Measurements from ENCODE around the gene PRDM4.

PRDM4 gene, protein sequence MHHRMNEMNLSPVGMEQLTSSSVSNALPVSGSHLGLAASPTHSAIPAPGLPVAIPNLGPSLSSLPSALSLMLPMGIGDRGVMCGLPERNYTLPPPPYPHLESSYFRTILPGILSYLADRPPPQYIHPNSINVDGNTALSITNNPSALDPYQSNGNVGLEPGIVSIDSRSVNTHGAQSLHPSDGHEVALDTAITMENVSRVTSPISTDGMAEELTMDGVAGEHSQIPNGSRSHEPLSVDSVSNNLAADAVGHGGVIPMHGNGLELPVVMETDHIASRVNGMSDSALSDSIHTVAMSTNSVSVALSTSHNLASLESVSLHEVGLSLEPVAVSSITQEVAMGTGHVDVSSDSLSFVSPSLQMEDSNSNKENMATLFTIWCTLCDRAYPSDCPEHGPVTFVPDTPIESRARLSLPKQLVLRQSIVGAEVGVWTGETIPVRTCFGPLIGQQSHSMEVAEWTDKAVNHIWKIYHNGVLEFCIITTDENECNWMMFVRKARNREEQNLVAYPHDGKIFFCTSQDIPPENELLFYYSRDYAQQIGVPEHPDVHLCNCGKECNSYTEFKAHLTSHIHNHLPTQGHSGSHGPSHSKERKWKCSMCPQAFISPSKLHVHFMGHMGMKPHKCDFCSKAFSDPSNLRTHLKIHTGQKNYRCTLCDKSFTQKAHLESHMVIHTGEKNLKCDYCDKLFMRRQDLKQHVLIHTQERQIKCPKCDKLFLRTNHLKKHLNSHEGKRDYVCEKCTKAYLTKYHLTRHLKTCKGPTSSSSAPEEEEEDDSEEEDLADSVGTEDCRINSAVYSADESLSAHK

DNA sequence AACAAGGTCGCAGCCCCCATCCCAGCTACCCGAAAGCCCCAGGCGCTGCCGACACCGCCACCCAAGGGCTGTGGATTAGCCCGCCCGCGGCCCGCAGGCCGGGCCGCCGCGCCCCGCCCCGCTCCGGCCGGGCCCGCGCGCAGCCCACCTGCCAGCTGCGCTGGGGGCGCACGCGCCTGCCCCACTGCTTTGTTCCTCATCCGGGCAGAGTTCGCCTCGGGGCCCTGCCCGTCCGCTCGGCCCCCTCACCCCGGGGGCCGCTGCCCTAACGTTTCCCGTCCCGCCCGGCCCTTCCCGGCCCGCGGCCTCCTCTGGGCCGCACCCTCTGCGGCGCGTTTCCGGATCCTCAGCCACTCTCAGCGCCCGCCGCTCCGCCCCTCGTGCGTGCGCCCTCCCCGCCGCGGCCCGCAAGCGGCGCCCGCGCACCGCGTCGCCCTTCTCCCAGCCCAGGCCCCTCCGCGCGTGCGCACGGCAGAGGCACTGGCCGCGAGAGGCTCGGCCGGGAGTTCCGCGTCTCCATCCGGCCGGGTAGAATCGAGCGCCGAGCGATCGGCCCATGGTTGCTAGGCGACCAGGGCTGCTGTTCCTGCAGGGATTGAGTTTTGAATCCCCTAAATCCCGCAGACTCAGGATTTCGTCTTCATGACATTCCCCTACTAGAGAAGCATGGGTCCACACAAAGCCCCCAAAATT is at the start of gene PRDM4:
Gene PRDM4, minus strand, starts transcription at position 329 of the 693 bp plus-strand sequence. CDS start 622 bp downstream, outside the sequence.
- DNase-seq, result peak; percentile 95

DNA sequence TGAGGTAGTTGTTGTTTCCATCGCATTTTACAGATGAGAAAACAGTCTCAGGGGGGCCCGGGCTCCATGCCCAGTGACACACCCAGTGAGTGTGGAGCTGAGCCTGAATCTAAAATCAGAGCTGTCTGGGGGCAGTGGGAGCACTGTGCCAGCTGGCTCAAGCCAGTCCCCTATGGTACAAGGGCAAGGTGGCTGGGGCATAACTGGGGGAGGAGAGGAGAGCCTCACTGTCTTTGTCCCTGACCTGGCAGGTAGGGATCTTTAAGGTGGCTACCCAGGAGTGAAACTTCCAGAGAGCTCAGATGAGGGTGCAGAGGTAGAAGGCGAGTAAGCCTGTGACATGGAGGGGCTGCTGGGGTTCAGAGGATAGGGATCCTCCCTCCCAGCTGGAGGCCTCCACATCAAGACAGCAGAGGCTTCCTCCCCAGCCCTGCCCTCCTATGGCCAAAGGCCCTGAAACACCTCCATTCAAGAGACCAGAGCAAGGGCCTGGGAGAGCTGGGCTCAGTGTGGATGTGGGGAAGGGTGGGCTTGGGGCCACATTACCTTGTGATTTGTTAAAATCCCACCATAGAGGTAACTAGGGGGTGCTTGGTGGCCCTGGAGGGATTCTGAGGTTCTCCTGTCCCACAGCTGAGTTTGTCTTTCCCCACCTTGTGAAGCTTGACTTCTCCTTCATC is 46.7 kb upstream of the PRDM4 start:
- no peak for DNase-seq

DNA sequence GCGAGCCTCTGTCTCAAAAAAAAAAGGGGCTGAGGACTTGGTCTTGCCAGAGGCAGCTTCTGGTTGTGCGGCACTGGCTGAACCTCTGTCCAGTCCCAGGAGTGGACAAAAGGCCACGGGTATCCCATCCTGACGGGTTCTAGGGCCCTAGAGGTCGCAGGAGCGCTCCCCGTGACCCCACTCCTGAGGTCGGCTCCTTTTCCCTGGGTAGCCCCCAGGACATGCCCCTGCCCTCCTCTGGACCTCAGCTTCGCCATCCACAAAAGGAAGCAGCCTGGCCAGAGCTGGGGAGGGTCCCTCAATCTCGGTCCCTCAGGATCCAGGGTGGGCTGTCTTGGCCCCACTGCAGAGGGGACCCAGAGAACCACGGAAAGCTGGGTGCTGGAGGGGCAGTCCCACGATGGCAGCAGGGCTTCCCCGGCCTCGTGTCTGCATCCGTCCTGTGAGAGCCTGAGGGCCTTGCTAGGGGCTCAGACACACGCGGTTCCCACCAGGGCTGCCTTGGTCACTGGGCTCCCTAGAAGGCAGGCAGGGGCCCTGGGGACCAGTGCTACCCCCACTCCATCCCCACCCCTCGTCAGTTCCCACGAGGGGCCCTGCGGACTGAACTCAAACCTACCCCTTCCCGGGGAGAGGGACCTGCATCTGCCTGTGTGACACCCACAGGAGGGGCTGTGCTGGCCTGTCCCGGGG is 44.7 kb upstream of the PRDM4 start:
- no peak for DNase-seq

DNA sequence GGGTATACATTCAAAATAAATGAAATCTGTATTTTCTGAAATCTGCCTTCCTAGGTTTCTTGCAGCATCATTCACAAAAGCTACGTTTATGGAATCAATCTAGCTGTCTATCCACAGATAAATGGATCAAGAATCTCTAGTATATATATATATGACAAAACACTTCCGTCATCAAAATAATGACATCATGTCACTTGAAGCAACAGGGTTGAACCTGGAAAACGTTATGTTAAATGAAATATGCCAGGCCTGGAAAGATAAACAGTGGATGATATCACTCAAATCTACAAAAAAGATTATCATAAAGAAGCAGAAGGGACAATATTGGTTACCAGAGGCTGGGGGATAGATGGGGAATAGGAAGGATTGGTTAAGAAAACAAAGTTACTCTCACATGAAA is 42.2 kb upstream of the PRDM4 start:
- DNase-seq, result no peak

DNA sequence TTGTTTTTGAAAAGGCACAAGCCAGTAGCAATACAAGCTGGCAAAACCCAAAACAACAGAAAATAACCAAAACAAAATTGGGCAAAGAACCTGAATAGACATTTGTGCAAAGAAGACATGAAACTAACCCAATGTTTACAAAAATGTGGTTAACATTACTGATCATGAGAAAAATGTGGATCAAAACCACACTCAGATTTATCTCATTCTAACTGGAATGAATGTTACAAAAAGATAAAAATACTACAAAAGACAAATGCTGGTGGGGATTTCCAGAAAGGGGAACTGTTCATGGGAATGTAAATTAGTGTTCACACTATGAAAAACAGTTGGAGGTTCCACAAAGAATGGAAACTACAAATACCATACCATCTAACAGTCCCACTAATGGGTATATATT is 40.2 kb upstream of the PRDM4 start:
- peak; percentile 1 for DNase-seq

DNA sequence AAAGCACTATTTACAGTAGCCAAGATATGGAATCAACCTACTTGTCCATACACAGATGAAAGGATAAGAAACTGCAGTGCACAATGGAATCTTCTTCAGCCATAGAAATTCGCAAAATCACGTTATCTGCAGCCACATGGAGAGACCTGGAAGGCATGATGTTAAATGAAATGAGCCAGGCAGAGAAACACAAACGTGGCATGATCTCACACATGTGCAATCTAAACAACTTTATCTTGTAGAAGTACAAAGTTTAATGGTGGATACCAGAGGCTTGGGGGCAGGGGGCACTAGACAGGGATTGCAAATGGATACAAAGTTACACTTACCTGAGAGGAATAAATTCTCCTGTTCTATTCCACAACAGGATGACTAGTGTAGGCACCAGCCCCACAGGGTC is 37.6 kb upstream of the PRDM4 start:
- DNase-seq, result no peak

DNA sequence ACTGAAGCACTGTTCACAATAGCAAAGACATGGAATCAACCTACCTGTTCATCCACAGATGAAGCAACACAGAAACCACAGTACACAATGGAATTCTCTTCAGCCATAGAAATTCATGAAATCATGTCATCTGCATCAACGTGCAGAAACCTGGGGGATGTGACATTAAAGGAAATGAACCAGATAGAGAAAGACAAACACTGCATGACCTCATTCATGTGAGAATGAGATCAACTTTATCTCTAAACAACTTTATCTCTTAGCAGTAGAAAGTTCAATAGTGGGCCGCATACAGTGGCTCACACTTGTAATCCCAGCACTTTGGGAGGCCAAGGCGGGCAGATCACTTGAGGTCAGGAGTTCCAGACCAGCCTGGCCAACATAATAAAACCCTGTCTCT is 33.5 kb upstream of the PRDM4 start:
- no peak for DNase-seq

DNA sequence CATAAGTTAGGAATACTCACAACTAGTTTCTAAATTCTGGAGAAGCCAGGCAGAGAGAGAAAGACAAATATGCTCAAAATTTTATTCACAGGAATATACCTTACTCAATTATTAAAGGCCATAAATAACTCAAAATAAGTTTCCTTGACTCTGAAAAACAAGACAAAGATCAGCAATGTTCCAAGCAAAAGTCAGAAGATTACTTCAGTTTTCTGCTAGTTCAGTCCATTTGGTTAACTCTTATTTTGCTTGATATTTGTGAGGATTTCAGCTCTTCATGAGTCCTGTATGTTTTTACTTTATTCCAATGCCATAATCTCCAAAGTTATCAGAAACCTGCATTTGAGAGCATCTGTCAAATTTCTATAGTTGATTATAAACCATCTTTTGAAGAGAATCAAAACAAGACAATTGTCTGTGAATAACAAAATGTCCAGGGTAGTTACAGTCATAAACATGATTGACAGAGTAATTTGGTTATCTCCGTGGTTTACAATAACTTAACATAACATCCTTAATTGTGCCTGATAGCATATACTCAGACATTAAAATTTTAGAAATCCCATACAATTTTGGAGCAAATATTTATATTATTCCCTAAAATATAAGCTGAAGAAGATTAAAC is 30.6 kb upstream of the PRDM4 start:
- DNase-seq, result no peak

DNA sequence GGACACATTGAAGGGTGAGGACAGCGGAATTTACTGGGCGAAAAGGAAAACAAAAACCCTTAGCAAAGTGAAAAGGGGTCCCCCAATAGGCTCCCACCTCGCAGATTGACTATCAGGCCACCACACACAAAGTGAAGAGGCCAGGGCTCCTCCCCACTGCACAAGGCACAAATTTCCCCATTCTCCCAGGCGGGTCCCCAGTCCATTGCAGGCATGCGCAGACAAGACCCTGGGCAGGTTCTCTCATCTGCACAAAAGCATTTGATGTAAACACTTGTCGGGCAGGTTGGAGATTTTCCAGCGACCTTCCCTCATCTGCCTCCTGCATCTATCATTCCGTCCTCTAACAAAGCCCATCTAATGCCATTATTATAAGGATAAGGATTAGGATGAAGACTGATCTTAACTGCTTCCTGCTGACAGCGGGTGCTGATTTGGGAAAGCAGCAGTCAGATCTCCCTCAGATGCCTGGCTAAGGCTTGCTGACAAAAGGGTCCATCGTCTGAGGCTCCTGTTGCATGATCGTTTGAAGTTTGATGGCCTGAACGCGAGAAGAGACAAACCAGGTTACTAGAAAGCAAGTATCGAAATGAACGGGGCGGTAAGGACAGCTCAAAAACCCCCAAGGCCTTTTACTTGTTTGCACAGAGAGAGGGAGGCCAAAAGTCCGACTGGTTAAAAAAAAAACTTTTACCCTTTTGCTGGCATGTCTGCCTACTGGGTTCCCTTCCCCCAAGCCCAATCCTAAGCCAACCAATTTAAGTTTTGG is 27.9 kb upstream of the PRDM4 start:
- no peak for DNase-seq

DNA sequence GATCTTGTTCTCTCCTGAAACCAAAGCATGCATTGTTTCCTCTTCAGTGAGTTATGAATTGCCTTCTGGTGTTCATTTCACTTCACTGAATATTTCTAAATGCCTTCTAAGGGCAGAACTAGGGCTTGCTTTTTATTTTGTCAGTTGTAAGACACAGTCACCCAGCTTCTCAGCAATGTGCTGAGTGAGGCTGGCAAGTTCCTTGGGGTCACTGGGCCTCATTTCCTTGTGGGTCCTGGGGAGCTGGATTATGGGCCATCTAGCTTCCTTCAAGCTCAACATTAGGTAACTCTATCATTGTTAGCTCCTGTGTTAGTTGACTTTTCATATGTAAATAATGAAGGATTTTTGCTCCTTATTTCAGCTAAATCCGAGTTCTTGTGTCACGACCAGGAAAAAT is 27.3 kb upstream of the PRDM4 start:
- DNase-seq, result no peak

DNA sequence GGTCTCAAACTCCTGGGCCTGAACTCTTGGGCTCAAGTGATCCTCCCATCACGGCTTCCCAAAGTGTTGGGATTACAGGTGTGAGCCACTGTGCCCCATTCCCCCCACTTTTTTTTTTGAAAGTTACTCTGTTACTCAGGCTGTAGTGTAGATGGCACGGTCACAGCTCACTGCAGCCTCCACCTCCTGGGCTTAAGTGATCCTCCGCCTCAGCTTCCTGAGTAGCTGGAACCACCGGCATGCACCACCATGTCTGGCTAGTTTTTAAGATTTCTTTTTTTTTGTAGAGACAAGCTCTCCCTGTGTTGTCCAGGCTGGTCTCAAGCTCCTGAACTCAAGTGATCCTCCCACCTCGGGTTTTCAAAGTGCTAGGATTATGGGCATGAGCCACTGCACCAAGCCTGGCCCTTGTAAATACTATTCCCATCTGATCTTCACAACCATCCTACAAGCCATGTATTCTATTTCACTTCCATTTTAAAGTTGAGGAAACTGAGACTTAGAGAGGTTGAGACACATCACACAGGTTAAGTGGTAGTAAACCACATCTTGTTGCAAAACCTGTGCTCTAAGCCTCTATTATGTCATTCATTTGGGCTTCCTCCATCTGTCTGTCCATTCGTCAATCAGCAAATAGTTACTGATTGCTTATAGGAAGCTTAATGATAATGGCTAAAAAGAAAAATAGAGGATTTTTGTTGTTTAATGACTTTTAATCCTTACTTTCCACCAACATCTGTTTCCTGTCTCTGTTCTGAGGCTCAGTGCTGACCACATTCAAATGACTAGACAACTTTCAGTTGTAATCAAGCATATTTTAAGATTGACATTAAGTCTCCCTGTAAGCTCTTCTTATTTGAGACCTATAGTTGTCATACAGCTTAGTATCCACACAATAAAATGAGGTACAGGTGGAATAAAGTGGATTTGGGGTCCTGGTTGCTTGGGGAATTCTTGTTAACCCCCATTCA is 22.8 kb upstream of the PRDM4 start:
- no peak for DNase-seq

DNA sequence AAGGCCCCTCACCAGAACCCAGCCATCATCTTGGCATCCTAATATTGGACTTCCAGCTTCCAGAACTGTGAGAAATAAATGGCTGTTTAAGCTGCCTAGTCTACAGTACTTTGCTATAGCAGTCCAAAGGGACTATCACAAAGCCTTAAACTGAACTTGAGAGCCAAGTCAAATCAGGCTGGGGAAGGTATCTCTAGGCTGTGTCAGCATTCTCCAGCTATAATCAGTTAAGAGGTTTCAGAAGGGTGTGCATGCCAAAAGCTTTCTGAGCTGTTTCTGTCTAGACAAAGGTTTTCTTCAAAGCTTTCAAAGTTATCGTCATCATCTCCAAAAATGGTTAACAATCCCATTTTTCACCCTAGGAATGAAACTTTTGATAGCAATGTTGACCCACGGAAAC is 21.1 kb upstream of the PRDM4 start:
- no peak for DNase-seq

DNA sequence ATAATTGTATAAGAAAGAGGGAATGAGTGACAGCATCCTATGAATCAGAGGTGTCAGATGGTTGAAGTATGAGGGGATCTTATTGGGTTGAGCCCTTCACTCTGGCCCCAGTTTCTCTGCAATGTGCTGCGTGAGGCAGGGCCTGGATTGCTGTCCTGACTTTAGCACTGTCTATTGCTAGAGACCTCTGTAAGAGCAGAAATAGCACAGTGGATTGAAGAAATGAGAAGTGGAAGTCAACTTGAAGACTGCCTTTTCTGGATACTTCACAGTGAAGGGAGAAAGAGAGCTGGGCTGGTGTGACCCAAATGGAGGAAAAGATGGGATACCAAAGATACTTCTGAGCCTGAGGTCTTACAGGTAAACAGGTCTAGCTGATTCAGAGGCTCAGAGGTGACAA is 19.4 kb upstream of the PRDM4 start:
- DNase-seq, result no peak

DNA sequence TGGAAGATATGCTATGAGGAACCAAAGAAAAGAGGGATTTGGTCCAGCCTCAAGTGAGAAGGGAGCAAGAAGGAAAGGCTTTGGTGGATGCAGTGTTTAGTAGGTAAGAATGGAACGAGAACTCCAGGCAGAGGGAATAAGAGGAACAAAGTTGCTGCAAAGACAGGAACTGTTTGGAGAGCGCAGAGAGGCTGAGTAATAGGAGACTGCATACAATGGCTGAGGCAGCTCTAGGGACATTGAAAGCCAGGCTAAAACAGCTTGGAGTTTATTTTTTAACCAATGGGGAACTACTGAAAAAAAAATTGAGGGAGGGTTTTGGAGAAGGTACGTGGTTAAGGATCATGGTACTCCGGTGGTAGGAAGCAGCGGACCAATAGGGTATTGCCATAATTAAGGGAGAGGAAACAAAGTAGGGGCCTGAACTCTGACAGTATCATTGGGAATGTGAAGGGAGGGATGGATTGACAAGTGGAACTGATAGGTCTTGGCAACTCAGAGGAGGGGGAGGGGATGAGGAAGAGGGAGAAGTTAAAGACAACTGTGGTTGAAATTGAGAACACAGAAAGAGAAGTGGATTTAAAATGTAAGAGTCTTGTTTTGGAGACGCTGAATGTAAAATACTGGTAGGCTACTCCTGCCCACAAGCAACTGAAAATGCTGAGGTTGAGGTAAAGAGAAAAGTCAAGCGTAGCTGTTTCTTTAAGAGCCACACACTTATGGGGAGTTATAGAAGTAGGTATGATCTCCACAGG is 18.3 kb upstream of the PRDM4 start:
- DNase-seq, result no peak

DNA sequence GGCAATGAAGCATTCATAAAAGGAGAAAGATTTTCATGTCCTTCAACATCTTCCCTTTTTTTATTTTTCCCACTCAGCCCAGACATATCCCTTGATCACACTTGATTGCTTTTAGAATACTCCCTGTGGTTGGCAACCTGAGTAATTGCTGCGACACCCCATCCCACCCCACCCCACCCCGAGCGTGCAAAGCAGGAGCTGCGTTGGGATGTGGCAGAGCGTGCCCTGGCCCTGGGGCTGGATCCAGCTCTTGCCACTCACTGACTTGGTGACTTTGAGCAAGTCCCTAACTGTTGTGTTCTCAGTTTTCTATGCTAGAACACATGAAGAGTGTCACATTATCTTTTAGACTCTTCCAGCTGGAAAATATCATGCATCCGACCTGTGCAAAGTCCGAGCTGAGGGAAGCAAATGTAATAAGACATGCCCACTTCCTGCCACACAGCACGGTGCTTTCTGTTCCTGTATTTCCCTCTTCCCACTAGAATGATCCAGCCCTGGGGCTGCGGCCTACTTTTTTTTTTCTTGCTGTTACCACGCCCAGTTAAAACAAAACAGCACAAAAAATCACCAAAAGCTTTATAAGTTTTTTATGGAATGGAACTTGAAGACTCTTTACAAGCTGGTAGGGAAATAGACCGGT is 17.6 kb upstream of the PRDM4 start:
- DNase-seq, result no peak

DNA sequence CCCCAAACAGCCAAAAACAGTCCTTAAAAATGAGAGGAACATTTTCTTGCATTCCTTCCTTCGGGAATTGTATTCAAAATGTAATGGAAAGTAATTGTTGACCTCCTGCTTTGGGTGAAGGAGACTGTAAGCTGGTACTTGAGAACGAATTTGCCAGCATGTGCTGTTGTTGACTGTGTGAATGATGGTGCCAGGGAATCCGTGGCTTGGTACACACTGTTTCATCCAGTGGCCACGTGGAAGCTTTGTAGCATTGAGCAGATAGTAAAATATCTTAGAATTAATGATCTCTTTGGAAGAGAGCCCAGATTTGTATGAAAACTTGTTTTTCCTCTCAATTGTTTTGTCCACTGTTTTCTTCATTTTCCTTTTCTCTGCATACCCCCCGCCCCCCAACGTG is 15.2 kb upstream of the PRDM4 start:
- DNase-seq, result no peak

DNA sequence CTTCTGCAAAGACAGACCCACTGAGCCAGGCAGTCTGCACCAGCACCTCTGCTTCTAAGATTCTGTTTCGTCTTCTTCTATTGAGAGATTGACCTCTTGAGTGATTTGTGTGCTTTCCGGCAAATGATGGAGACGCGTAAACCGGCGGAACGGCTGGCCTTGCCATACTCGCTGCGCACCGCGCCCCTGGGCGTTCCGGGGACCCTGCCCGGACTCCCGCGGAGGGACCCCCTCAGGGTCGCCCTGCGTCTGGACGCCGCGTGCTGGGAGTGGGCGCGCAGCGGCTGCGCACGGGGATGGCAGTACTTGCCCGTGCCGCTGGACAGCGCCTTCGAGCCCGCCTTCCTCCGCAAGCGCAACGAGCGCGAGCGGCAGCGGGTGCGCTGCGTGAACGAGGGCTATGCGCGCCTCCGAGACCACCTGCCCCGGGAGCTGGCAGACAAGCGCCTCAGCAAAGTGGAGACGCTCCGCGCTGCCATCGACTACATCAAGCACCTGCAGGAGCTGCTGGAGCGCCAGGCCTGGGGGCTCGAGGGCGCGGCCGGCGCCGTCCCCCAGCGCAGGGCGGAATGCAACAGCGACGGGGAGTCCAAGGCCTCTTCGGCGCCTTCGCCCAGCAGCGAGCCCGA is 14.3 kb upstream of the PRDM4 start:
- DNase-seq, result no peak
